Measurements from ENCODE around the gene EMP2. TPM values are rescaled to one million over a fixed set of nuclear protein-coding genes. Genes with fewer than 3 reads are reported as not detected.
A peak's percentile ranks its signal among the peaks of the same experiment; 100 is the strongest.

Gene EMP2
- total RNA-seq, 2 experiments from 2014 or later: not detected

DNA sequence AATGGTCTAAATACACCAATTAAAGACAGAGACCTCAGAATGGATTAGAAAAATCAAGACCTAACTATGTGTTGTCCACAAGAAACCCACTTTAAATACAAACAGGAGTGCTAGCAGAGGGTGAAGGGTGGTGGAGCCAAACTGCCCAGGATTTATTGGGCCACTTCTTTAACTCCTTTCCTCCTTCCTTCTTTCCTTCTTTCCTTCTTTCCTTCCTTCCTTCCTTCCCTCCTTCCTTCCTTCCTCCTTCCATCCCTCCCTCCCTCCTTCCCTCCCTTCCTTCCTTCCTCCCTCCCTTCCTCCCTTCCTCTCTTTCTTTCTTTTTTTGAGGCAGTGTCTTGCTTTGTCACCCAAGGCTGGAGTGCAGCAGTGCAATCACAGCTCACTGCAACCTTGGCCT is 34.3 kb upstream of the EMP2 start:
- H3K27ac Mint-ChIP-seq: no peak overlapping the region
- Histone ChIP-seq H3K4me3 (ENCODE audit: low read length) (no peak overlapping the region), H3K9me3 (ENCODE audit: control insufficient read depth in 1 of 2, insufficient read depth in 1 of 2, low read length in 2 of 2) (peaks cover 0 to 6% of the 10 kb centered on the region in 2 experiments), H3K36me3 (ENCODE audit: insufficient read depth, low read length) (no peaks in the 10 kb centered on the region), H3K27ac (ENCODE audit: low read depth in 1 of 2, low read length in 2 of 2) (no peak overlapping the region), H3K4me1 (ENCODE audit: insufficient read depth, low read length) (no peaks in the 10 kb centered on the region), H3K27me3 (ENCODE audit: control insufficient read depth in 1 of 2, insufficient read depth in 2 of 2, low read length in 2 of 2) (peaks cover 3 to 12% of the 10 kb centered on the region in 2 experiments)
- H3K9me3 Mint-ChIP-seq: no peaks in the 10 kb centered on the region
- H3K36me3 Mint-ChIP-seq (ENCODE audit: low read depth): no peaks in the 10 kb centered on the region
- TF ChIP-seq, protein P1, sequence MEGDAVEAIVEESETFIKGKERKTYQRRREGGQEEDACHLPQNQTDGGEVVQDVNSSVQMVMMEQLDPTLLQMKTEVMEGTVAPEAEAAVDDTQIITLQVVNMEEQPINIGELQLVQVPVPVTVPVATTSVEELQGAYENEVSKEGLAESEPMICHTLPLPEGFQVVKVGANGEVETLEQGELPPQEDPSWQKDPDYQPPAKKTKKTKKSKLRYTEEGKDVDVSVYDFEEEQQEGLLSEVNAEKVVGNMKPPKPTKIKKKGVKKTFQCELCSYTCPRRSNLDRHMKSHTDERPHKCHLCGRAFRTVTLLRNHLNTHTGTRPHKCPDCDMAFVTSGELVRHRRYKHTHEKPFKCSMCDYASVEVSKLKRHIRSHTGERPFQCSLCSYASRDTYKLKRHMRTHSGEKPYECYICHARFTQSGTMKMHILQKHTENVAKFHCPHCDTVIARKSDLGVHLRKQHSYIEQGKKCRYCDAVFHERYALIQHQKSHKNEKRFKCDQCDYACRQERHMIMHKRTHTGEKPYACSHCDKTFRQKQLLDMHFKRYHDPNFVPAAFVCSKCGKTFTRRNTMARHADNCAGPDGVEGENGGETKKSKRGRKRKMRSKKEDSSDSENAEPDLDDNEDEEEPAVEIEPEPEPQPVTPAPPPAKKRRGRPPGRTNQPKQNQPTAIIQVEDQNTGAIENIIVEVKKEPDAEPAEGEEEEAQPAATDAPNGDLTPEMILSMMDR (IDR thresholded peaks at IDR 0.05): no peak
- H3K27me3 Mint-ChIP-seq: peaks cover 33% of the 10 kb centered on the region
- H3K4me1 Mint-ChIP-seq (ENCODE audit: low read depth): no peaks in the 10 kb centered on the region
- no peak for ATAC-seq (ENCODE audit: poor library complexity)
- H3K4me3 Mint-ChIP-seq: no peak overlapping the region
- CTCF ChIA-PET: no interaction called here
- DNase-seq: no peak
- POLR2A ChIA-PET: no interaction called here
- intact Hi-C loops (cut with DNase I, micrococcal nuclease): no loop called here

DNA sequence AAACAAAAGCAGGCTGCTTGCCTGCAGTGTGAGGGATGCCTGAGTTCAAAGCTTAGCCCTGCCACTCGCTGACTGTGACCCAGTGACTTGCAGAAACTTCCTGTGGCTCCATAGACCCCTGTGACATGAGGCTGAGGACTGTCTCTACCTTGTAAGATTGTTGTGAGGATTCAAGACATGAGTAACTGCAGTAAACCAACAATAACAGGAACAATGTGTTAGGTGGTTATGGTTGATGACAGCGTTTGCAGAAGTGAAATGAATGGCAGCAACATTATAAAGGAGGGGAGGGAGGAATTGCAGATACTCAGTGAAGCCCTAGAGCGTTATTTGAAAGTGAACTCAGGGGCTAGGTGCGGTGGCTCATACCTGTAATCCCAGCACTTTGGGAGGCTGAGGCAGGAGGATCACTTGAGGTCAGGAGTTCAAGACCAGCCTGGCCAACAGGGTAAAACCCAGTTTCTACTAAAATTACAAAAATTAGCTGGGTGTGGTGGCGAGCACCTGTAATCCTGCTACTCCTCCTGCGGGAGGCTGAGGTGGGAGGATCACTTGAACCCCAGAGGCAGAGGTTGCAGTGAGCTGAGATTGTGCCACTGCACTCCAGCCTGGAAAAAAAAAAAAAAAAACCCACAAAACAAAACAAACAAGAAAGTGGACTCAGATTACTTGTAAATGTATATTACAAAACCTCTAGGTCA is 33.5 kb upstream of the EMP2 start:
- ChIA-PET POLR2A (no interaction called here), CTCF (no interaction called here)
- TF ChIP-seq, protein P1 (IDR thresholded peaks at IDR 0.05): no peak
- ATAC-seq (ENCODE audit: poor library complexity) (no peak), DNase-seq (peak in 3 of 14 experiments; percentile 5 to 30 (median 16))
- Mint-ChIP-seq H3K27ac (no peak overlapping the region), H3K27me3 (peaks cover 32% of the 10 kb centered on the region), H3K9me3 (no peaks in the 10 kb centered on the region), H3K4me3 (no peak overlapping the region), H3K4me1 (ENCODE audit: low read depth) (no peaks in the 10 kb centered on the region), H3K36me3 (ENCODE audit: low read depth) (no peaks in the 10 kb centered on the region)
- no peaks in the 10 kb centered on the region for H3K9me3 ChIP-seq (ENCODE audit: control insufficient read depth in 1 of 2, insufficient read depth in 1 of 2, low read length in 2 of 2)
- H3K36me3 ChIP-seq (ENCODE audit: insufficient read depth, low read length): no peaks in the 10 kb centered on the region
- H3K27me3 ChIP-seq (ENCODE audit: control insufficient read depth in 1 of 2, insufficient read depth in 2 of 2, low read length in 2 of 2): peaks cover 3 to 7% of the 10 kb centered on the region in 2 experiments
- no peak overlapping the region for H3K4me3 ChIP-seq (ENCODE audit: low read length)
- intact Hi-C loops (cut with DNase I, micrococcal nuclease): no loop called here
- H3K4me1 ChIP-seq (ENCODE audit: insufficient read depth, low read length): no peaks in the 10 kb centered on the region
- H3K27ac ChIP-seq (ENCODE audit: low read depth in 1 of 2, low read length in 2 of 2): no peak overlapping the region

DNA sequence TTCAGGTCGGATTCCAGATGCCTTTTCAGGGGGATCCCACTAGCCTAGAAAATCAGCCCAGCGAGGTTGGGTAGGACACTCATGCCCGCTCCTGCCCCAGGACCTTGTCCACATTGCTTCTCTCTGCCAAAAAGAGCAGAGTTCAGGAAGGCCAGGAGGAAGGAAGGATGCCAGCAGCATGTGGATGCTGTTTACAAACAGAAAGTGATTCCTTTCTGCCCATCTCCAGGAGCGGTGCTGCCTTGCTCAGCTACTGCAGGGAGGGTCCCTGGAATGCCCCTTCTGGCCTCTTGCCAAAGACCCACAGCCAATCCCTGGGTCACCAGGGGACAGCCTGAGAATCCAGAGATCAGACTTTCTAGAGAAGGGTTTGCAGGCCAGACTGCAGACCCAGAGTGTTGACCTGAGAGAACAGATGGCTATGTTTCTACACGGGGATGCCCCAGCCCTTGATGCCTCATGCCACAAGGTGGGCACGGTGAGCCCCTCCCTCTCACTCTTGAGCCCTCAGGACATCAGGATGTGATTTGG is 32.3 kb upstream of the EMP2 start:
- Histone ChIP-seq H3K4me3 (ENCODE audit: low read length) (no peak overlapping the region), H3K27ac (ENCODE audit: low read depth in 1 of 2, low read length in 2 of 2) (no peak overlapping the region), H3K4me1 (ENCODE audit: insufficient read depth, low read length) (no peaks in the 10 kb centered on the region), H3K36me3 (ENCODE audit: insufficient read depth, low read length) (no peaks in the 10 kb centered on the region), H3K27me3 (ENCODE audit: control insufficient read depth in 1 of 2, insufficient read depth in 2 of 2, low read length in 2 of 2) (peaks cover 5% of the 10 kb centered on the region in 2 experiments), H3K9me3 (ENCODE audit: control insufficient read depth in 1 of 2, insufficient read depth in 1 of 2, low read length in 2 of 2) (no peaks in the 10 kb centered on the region)
- TF ChIP-seq, protein P1 (IDR thresholded peaks at IDR 0.05): no peak
- ChIA-PET CTCF (no interaction called here), POLR2A (no interaction called here)
- Mint-ChIP-seq H3K4me1 (ENCODE audit: low read depth) (no peaks in the 10 kb centered on the region), H3K27me3 (peaks cover 23% of the 10 kb centered on the region), H3K27ac (no peak overlapping the region), H3K4me3 (no peak overlapping the region), H3K9me3 (no peaks in the 10 kb centered on the region), H3K36me3 (ENCODE audit: low read depth) (no peaks in the 10 kb centered on the region)
- intact Hi-C loops (cut with DNase I, micrococcal nuclease): no loop called here
- no peak for DNase-seq
- ATAC-seq (ENCODE audit: poor library complexity): no peak
